Measurements from ENCODE around the gene TNFRSF4.

The TNFRSF4 gene

GRCh38 chr1:1232796-1233566 is 19.0 kb upstream of the TNFRSF4 start:
- DNase-seq (ENCODE audit: low read depth), result no peak

DNA sequence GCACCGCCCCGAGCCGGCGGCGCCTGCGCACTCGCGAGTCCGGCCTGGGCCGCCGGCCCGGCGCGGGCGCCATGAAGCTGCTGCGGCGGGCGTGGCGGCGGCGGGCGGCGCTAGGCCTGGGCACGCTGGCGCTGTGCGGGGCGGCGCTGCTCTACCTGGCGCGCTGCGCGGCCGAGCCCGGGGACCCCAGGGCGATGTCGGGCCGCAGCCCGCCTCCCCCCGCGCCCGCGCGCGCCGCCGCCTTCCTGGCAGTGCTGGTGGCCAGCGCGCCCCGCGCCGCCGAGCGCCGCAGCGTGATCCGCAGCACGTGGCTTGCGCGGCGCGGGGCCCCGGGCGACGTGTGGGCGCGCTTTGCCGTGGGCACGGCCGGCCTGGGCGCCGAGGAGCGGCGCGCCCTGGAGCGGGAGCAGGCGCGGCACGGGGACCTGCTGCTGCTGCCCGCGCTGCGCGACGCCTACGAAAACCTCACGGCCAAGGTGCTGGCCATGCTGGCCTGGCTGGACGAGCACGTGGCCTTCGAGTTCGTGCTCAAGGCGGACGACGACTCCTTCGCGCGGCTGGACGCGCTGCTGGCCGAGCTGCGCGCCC is 18.3 kb upstream of the TNFRSF4 start, which contains the start of gene B3GALT6:
B3GALT6 (plus strand) TSS at position 30 of the 588 bp plus-strand sequence; CDS start at position 72, 42 bp downstream.
- DNase-seq (ENCODE audit: low read depth), result no peak

GRCh38 chr1:1231400-1232207 is 17.7 kb upstream of the TNFRSF4 start, which contains the start of gene SDF4:
TSS of gene SDF4 (minus strand) at chr1:1232001. CDS start at chr1:1228772, 3,229 bp downstream.
- peak; percentile 95 for DNase-seq (ENCODE audit: low read depth)

- DNase-seq (ENCODE audit: low read depth), result peak; percentile 75
Observed at GRCh38 chr1:1230656-1231399, 16.9 kb upstream of the TNFRSF4 start.

GRCh38 chr1:1229770-1230169 is 15.8 kb upstream of the TNFRSF4 start:
- DNase-seq (ENCODE audit: low read depth), result no peak

DNA sequence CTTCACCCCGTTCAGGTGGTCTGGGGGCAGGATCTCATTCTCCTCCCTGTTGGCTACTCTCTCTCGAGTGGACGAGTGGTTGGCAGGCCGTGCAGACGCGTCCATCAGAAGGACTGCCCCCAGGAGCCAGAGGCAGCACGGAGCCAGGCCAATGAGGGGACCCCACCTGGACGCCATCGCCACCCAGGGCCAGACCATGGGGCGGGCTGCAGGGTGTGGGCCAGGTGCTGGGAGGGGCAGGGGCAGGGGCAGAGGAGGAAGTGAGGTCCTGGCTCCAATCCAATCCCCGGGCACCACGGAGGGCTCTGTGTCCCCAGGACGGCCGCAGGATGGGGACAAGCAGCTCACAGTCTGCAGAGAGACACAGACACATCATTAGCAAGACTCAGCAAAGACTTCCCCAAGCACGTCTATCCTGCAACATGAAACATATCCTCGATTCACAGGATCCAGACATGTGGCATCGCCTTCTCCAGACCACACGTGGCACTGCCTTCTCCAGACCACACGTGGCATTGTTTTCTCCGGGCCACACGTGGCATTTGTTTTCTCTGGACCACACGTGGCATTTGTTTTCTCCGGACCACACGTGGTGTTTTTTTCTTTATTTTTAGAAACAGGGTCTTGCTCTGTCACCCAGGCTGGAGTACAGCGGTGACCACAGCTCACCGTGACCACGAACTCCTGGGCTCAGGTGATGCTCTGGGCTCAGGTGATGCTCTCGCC is 14.8 kb upstream of the TNFRSF4 start:
- peak; percentile 42 for DNase-seq (ENCODE audit: low read depth)

DNA sequence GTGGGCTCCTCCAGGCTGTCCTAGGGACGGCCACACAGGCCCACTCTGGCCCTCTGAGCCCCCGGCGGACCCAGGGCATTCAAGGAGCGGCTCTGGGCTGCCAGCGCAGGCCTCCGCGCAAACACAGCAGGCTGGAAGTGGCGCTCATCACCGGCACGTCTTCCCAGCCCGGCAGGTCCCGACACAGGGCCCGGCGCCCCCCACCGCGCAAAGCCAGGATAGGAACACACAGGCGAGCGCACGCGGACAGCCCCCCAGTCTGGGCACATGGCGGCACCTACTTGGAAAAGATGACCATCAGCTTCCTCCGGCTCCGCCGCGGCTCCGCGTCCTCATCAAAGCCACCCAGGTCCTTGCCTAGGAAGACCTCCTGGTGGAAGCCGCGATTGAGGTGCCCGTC is 14.2 kb upstream of the TNFRSF4 start:
- no peak for DNase-seq (ENCODE audit: low read depth)

- no peak for DNase-seq (ENCODE audit: low read depth)
Observed at GRCh38 chr1:1227386-1227785, 13.4 kb upstream of the TNFRSF4 start.

GRCh38 chr1:1226566-1227362 is 12.8 kb upstream of the TNFRSF4 start:
- no peak for DNase-seq (ENCODE audit: low read depth)

DNA sequence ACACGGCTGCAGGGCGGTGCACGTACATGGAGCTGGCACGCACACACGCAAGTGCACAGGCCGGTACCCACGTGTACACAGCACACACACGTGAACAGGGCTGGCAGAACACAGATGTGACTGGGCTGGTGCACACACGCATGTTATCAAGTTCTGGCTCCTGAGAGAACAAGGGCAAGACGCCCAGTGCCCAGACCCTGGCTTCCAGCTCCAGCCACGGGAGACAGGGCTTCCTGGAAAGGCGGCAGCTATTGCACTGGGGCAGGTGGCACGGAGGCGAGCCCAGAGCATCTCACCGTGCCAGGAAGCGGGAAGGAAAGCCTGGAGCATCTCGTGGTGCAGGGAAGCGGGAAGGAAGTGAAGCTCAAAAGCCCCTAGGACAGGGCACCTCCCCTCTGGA is 12.0 kb upstream of the TNFRSF4 start:
- DNase-seq (ENCODE audit: low read depth), result no peak

- DNase-seq (ENCODE audit: low read depth), result no peak
Observed at GRCh38 chr1:1225238-1225845, 11.4 kb upstream of the TNFRSF4 start.

DNA sequence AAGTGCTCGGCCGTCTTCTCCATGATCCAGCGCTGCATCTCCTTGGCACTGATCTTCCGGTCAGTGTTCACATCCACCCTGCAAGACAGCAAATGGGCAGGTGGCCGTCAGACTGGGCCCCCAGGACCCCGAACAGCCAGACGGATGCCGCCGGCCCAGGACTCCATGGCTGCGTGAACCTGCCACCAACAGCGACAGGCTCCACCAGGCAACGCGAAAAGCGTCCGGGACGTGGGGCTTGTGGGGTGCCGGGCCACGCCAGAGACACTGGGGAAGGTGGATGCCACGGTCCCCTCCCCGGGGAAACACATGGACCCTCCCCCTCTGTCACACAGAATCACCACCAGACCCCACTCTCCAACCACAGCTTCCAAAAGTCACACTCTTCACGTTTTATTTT is 9.9 kb upstream of the TNFRSF4 start:
- no peak for DNase-seq (ENCODE audit: low read depth)

GRCh38 chr1:1223321-1223720 is 9.4 kb upstream of the TNFRSF4 start:
- DNase-seq (ENCODE audit: low read depth), result no peak

GRCh38 chr1:1222575-1223225 is 8.7 kb upstream of the TNFRSF4 start:
- no peak for DNase-seq (ENCODE audit: low read depth)

DNA sequence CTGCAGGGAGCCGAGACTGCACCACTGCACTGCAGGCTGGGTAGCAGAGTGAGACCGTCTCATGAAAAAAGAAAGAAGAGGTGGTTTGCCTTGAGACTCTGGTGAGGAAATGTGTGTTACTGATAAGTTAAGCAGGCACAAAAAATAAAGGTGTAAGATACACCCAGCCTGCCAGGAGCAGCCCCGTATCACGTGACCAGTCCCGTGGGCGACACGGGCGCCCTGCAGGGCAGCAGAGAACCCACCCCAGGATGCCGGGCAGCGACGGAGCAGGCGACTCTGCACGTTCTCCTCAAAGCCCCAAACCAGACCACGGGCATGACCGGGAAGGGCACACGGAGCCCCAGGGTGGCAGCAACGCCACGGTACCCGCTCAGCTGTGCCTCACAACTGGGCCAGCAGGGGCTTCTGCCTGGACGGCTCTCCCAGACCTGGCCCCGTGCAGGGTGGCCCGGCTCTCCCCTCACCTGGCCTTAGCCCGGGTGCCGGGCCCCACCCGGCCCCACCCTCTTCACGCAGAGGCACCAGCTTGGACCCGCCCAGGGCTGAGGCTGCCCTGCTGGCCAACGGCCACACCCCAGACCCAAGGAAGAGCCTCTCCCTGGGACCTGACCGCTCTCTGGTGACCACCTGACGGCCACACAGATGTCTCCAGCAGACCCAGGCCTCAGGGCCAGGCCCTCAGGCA is 8.1 kb upstream of the TNFRSF4 start:
- no peak for DNase-seq (ENCODE audit: low read depth)

DNA sequence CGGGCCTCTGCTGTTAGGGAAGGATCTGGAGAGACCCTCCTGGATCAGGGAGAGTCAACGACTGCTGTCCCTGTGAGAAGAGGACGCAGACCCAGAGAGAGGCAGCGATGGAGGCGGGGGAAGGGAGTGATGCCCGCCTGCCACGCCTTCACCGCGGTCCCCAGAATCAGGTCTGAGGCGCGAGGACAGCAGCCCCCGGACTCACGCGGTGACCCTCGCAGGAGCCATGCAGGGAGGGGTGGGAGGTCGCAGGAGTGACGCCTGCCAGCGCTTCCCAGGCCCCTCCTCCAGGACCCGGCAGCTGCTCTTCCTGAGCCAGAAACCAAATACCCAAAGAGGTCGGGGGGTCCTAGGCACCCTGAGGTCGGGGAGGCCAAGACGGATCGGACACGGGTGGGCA is 6.2 kb upstream of the TNFRSF4 start:
- no peak for DNase-seq (ENCODE audit: low read depth)

DNA sequence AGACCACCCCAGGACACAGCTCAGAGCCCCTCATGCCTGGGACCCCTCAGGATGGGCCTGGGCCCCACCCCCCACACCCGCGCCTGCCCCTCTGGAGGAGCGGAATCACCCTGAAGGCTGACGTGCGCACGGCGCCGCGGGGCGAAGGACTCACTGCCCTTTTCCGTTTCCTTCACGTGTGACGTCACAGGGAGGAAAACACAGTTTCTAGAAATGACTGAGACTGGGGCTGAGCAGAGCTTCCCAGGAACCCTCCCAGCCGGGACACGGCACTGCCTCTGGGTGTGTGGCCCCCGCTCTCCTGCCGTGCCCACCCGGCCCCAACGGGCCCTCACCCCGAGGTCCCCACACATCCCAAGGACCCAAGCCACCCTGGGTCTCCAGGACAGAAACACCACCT is 5.4 kb upstream of the TNFRSF4 start:
- DNase-seq (ENCODE audit: low read depth), result no peak

DNA sequence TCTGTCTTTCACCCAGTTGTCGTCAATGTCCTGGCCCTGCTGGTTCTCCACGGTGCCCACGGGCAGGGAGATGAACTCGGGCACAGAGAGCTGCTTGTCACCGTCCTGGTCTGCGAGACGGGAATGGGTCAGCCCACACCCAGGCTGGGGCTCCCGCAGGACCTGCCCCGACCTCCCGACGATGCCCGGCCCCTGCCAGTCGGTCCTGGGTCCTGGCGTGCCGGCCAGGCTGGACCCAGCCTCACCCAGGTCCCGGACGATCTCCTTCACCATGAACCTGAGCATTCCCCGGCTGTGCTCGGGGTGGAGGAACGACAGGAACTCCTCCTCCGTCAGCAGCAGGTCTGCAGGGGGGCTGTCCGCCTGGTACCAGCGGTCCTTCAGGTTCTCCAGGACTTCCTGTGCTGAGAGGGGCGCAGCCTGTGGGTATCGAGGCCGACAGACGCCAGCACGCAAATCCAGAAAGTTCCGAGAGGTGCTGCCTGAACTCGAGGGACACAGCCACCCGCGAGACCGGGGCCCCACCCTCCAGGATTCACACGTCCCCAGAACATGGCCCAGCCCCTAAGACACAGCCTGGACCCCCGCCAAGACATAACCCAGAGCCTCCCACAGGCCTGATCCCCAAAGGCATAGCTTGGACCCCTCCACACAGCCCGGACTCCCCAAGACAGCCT is 4.7 kb upstream of the TNFRSF4 start:
- DNase-seq (ENCODE audit: low read depth), result no peak

Measured in ELR (cell line).